ENCODE results near the gene GOLGB1.

DNA sequence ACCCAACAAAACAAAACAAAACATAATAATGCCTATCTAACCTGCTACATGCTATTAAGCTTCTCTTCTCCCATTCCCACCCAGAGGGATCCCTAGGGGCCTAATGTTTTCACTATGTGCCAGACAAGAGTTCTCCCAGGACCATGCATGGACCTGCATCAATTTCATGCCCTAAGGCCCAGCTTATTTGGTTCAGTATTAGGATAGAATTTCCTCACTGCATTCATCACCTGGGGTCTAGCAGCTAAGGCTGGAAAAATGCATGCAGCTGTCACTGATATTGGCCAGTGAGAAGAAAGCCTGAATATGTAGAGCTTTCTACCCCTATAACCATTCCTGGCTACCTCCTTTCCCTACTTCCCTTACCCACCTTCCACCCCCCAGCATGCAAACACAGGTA, 86.8 kb downstream of the GOLGB1 start:
- TF ChIP-seq, protein P1, sequence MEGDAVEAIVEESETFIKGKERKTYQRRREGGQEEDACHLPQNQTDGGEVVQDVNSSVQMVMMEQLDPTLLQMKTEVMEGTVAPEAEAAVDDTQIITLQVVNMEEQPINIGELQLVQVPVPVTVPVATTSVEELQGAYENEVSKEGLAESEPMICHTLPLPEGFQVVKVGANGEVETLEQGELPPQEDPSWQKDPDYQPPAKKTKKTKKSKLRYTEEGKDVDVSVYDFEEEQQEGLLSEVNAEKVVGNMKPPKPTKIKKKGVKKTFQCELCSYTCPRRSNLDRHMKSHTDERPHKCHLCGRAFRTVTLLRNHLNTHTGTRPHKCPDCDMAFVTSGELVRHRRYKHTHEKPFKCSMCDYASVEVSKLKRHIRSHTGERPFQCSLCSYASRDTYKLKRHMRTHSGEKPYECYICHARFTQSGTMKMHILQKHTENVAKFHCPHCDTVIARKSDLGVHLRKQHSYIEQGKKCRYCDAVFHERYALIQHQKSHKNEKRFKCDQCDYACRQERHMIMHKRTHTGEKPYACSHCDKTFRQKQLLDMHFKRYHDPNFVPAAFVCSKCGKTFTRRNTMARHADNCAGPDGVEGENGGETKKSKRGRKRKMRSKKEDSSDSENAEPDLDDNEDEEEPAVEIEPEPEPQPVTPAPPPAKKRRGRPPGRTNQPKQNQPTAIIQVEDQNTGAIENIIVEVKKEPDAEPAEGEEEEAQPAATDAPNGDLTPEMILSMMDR (IDR thresholded peaks at IDR 0.05) = no peak
- TF ChIP-seq POLR2A (IDR thresholded peaks at IDR 0.05) = no peak

All from thyroid gland (tissue), 4 donors.